NCI-H1105 (cell line): ENCODE measurements around the gene CDH15.
A peak's percentile ranks its signal among the peaks of the same experiment; 100 is the strongest.

Experiments
- DNase-seq: peaks from one replicate; lab custom pipeline; 2025; lab: John Stamatoyannopoulos, UW

CDH15 gene

GRCh38 chr16:89140981-89141883, 30.3 kb upstream of the CDH15 start:
- DNase-seq = no peak

- DNase-seq = no peak
Observed at GRCh38 chr16:89141884-89142267, 29.7 kb upstream of the CDH15 start.

GRCh38 chr16:89142474-89143195, 28.9 kb upstream of the CDH15 start:
- no peak for DNase-seq

- no peak for DNase-seq
Observed at GRCh38 chr16:89143201-89143741, 28.3 kb upstream of the CDH15 start.

- DNase-seq = no peak
Observed at GRCh38 chr16:89143911-89144675, 27.5 kb upstream of the CDH15 start.

- no peak for DNase-seq
Observed at GRCh38 chr16:89144681-89145080, 26.9 kb upstream of the CDH15 start.

GRCh38 chr16:89145406-89146161, 26.0 kb upstream of the CDH15 start:
- DNase-seq = no peak

GRCh38 chr16:89146211-89147005, 25.1 kb upstream of the CDH15 start:
- no peak for DNase-seq

- no peak for DNase-seq
Observed at GRCh38 chr16:89147085-89147817, 24.3 kb upstream of the CDH15 start.

GRCh38 chr16:89149386-89149785, 22.2 kb upstream of the CDH15 start:
- no peak for DNase-seq

GRCh38 chr16:89150090-89150835, 21.3 kb upstream of the CDH15 start:
- DNase-seq = peak; percentile 37

- no peak for DNase-seq
Observed at GRCh38 chr16:89150981-89151380, 20.6 kb upstream of the CDH15 start.

GRCh38 chr16:89152831-89153700, 18.5 kb upstream of the CDH15 start:
- no peak for DNase-seq

GRCh38 chr16:89153848-89154271, 17.7 kb upstream of the CDH15 start:
- DNase-seq = no peak

- DNase-seq = no peak
Observed at GRCh38 chr16:89154390-89155183, 17.0 kb upstream of the CDH15 start.

GRCh38 chr16:89155184-89155679, 16.3 kb upstream of the CDH15 start:
- DNase-seq = no peak
